ENCODE data around the gene F11R.

- no peak for TF ChIP-seq CTCF (conservative IDR thresholded peaks at IDR 0.05; ENCODE audit: low read length)
- no peak for TF ChIP-seq EZH2phosphoT487 (IDR thresholded peaks at IDR 0.05; ENCODE audit: borderline replicate concordance, low read depth, low read length)
Observed at GRCh38 chr1:160961419-160961818, 59.5 kb downstream of the F11R start.

All from OCI-LY7 (cell line).